GM12865 (cell line): Measurements from ENCODE around the gene CELSR3.

Experiments used
- DNase-seq: peaks from one replicate; pipeline ENCODE4 v3.0.0; 2010; ENCODE audit warnings: low read depth
- H3K4me3 ChIP-seq: 2 replicates; pipeline ENCODE4 v1.5.1; 2011; ENCODE audit warnings: mild to moderate bottlenecking, low read depth, low read length, control low read depth
- CTCF ChIP-seq: IDR thresholded peaks from 2 replicates; pipeline ENCODE4 v1.5.1; 2011; ENCODE audit warnings: low read length, control low read depth, low read depth, inconsistent platforms; ENCODE audit not compliant: insufficient read depth; ENCODE audit errors: missing control alignments

Gene CELSR3

GRCh38 chr3:48629894-48630293 lies 32.8 kb downstream of the CELSR3 start:
- no peak overlapping the region for H3K4me3 ChIP-seq
- TF ChIP-seq CTCF, result no peak
- no peak for DNase-seq

- no peak for TF ChIP-seq CTCF
- DNase-seq, result no peak
- H3K4me3 ChIP-seq, result no peak overlapping the region
Measured at GRCh38 chr3:48628277-48629017, 34.2 kb downstream of the CELSR3 start.

GRCh38 chr3:48625600-48625999 lies 37.1 kb downstream of the CELSR3 start:
- no peak for TF ChIP-seq CTCF
- DNase-seq, result no peak
- no peak overlapping the region for H3K4me3 ChIP-seq

- DNase-seq, result no peak
- H3K4me3 ChIP-seq, result no peak overlapping the region
- TF ChIP-seq CTCF, result no peak
Measured at GRCh38 chr3:48624767-48625166, 37.9 kb downstream of the CELSR3 start.

GRCh38 chr3:48623851-48624547 lies 38.7 kb downstream of the CELSR3 start:
- H3K4me3 ChIP-seq, result no peak overlapping the region
- no peak for DNase-seq

GRCh38 chr3:48621461-48621869 lies 41.2 kb downstream of the CELSR3 start, which contains the start of gene TMEM89:
TMEM89 (minus strand) TSS chr3:48621769; CDS start chr3:48621756, 13 bp downstream.
- DNase-seq, result no peak
- no peak within 1 kb of the TSS for H3K4me3 ChIP-seq
- no peak for TF ChIP-seq CTCF

More at GRCh38 chr3:48623851-48624547, 38.7 kb downstream of the CELSR3 start:
- TF ChIP-seq CTCF, result no peak
